ENCODE measurements around the gene ADAM19.

ADAM19 gene

DNA sequence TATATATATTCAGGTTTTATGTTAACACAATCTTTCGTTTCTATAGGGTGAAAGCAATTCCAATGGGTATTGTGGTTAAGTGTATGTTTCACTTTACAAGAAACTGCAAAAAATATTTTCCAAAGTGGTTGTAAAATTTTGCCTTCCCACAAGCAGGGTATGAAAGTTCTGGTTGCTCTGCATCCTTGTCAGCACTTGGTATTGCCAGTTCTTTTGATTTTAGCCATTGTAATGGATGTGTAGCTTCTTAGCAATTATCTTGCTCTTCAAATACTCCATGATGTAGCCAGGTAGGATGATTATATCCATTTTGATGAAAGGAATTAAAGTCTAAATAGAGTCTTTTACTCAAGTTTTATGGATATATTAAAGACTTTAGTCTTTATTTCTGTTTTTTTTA lies 9.1 kb upstream of the ADAM19 start:
- DNase-seq (ENCODE audit: low read depth), result no peak
- in situ Hi-C loops (cut with HindIII; ENCODE audit: low sequenced_read_pairs), result no loop called here
- H3K4me3 ChIP-seq (ENCODE audit: low read depth, low read length), result no peak overlapping the region
- TF ChIP-seq, protein P1, sequence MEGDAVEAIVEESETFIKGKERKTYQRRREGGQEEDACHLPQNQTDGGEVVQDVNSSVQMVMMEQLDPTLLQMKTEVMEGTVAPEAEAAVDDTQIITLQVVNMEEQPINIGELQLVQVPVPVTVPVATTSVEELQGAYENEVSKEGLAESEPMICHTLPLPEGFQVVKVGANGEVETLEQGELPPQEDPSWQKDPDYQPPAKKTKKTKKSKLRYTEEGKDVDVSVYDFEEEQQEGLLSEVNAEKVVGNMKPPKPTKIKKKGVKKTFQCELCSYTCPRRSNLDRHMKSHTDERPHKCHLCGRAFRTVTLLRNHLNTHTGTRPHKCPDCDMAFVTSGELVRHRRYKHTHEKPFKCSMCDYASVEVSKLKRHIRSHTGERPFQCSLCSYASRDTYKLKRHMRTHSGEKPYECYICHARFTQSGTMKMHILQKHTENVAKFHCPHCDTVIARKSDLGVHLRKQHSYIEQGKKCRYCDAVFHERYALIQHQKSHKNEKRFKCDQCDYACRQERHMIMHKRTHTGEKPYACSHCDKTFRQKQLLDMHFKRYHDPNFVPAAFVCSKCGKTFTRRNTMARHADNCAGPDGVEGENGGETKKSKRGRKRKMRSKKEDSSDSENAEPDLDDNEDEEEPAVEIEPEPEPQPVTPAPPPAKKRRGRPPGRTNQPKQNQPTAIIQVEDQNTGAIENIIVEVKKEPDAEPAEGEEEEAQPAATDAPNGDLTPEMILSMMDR (IDR thresholded peaks at IDR 0.05; ENCODE audit: low read depth, low read length, missing control alignments), result no peak

DNA sequence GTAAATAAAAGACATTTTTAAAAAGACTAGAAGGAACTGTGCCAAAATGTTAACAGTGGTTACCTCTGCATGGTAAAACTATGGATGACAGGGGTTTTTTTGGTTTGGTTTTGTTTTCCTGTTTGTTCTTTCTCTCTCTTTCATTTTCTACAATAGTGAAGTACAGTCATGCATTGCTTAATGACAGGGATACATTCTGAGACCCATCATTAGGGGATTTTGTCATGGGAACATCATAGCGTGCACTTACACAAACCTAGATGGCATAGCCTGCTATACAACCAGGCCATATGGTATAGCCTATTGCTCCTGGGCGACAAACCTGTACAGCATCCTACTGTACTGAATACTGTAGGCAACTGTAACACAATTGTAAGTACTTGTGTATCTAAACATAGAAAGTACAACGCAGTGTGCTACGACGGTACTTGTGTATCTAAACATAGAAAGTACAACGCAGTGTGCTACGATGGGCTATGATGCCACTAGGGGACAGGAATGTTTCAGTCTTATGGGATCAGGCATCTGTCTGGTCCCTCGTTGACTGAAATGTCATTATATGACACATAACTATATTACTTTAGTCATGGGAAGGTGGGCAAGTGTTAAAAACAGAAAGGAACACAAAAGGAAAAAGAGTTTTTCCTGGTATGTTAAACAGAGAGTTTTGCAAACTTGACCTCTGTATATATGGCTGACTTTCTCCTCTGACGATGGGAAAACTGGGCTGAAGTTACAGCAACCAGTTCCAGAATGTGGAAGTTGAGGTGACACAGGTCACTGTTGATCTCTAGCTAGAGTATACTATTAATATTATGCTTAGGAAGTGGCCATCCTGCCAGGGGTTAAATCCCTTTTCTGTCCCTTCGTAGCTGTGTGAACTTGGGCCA lies 7.4 kb upstream of the ADAM19 start:
- DNase-seq (ENCODE audit: low read depth), result no peak
- H3K4me3 ChIP-seq (ENCODE audit: low read depth, low read length), result no peak overlapping the region
- TF ChIP-seq, protein P1 (IDR thresholded peaks at IDR 0.05; ENCODE audit: low read depth, low read length, missing control alignments), result no peak
- in situ Hi-C loops (cut with HindIII; ENCODE audit: low sequenced_read_pairs), result no loop called here

DNA sequence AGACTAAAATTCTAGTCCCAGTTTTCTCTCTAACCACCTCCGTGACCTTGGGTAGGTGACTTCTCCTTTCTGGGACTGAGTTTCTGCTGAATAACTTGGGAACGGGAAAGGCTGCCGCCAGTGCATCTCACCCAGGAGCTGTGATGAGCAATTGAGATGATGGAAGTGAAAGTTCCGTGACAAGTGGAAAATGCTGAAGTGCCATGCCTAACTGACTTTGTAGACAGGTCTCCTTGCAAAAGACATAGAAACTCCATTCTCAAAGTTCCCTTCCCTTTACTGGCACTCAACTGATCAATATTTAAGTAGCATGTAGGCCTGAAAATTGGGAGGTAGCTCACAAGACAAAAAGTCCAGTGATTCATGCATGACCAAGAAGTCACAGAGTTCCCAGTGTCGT lies 6.3 kb upstream of the ADAM19 start:
- TF ChIP-seq, protein P1 (IDR thresholded peaks at IDR 0.05; ENCODE audit: low read depth, low read length, missing control alignments), result no peak

DNA sequence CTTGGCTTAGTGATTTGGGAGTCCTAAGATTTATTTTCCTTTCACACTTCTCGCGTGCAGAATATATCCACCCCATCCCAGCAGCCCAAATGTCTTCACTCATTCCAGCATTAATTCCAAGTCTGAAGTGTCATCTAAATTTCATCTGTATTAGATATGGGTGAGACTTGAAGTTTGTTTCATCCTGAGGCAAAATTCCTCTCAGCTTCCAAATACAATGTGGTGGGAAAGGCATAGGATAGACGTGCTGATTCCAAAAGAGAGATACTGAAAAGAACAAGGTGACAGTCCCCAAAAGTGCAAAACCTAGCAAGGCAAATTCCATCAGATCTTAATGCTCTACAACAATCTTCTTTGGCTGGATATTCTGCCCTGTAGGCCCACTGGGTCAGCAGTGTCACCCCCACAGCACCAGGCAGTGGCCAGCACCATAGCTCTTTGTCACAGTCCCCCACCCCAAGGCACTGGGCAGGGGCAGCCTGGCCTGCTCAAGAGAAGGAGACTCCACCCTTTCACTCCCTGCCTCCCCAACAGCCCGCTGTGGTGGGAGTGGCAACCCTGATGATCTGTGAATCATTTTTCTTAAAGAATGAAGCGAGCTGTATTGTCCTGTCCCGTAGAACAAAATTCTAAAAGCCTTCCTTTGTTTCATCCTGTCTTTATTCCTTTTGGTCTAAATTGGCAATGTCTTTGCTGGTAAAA lies 2.7 kb upstream of the ADAM19 start:
- in situ Hi-C loops (cut with HindIII; ENCODE audit: low sequenced_read_pairs), result no loop called here
- no peak for DNase-seq (ENCODE audit: low read depth)
- H3K4me3 ChIP-seq (ENCODE audit: low read depth, low read length), result no peak overlapping the region
- TF ChIP-seq, protein P1 (IDR thresholded peaks at IDR 0.05; ENCODE audit: low read depth, low read length, missing control alignments), result no peak

More for the DNA sequence above, 6.3 kb upstream of the ADAM19 start:
- DNase-seq (ENCODE audit: low read depth), result no peak
- in situ Hi-C loops (cut with HindIII; ENCODE audit: low sequenced_read_pairs), result no loop called here
- H3K4me3 ChIP-seq (ENCODE audit: low read depth, low read length), result no peak overlapping the region

DNA sequence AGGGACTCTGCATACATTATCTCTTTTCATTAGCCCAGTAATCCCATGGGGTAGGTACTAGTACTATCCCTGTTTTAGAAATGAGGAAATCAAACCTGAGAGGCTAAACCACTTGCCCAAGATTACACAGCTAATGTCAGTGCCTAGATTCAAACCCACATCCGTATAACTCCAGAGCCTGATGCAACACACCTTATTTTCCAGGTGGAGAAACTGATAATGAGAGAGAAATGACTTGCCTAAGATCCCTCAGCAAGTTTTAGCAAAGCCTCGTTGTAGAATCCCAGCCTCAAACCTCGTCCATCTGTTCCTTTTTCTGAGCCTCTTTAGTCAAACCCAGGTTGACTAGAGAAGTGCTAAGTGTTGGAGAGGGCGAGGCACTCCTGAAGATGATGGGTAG lies 1.1 kb upstream of the ADAM19 start:
- in situ Hi-C loops (cut with HindIII; ENCODE audit: low sequenced_read_pairs), result no loop called here
- DNase-seq (ENCODE audit: low read depth), result no peak
- TF ChIP-seq, protein P1 (IDR thresholded peaks at IDR 0.05; ENCODE audit: low read depth, low read length, missing control alignments), result no peak
- no peak overlapping the region for H3K4me3 ChIP-seq (ENCODE audit: low read depth, low read length)

DNA sequence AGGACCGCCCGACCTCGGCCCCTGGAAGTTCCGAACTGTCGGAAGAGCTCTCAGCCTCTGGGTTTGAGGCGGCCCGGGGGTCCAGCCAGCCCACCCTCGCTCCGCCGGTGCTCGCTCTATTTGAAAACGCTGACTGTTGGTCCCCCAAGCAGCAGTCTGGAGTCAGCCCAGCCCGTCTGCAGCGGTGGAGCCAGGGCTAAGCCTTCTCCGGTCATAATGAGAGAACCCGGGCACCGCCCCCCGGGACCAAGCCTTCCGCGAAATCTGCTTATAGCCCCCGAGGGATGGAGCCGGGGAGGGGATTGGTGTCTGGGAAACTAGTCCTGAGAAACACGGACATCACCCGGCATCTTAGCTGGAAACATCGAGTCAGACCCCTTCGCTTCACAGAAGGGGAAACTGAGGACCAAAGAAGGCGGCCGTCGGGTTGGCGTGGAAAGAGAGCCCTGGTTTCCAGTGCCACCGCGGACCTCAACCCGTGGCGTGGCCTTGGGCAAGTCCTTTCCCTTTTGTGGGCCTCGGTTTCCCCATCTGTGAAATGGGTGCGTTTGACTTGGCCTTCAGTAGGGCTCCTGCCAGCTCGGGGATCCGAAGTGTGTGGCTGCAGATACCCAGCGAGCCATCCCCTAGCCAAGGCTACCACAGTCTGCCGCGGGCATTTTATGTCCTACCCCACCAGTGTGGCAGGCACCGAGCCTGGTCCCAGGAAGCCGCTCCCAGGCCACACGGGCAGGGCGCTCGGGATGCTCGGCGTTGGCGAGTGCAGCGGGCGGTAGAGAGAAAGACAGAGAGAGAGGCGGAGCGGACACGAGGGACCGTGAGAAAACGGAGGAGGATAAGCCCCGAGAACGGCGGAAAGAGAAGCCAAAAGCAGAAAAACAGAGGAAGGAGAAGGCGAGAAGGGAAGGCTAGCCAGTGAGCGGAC lies 857 bp downstream of the ADAM19 start:
- DNase-seq (ENCODE audit: low read depth), result no peak
- peak overlapping the region; percentile 89 for H3K4me3 ChIP-seq (ENCODE audit: low read depth, low read length)
- TF ChIP-seq, protein P1 (IDR thresholded peaks at IDR 0.05; ENCODE audit: low read depth, low read length, missing control alignments), result no peak
- in situ Hi-C loops (cut with HindIII; ENCODE audit: low sequenced_read_pairs), result no loop called here
